ENCODE measurements around the gene FLVCR2. TPM values are rescaled to one million over a fixed set of nuclear protein-coding genes. Genes with fewer than 3 reads are reported as not detected.

Gene FLVCR2
- polyA plus RNA-seq, 1 experiment = 0.70 TPM

- DNase-seq (ENCODE audit: low read depth) = peak; percentile 65
- POLR2A ChIA-PET = no interaction called here
- CTCF ChIA-PET = interaction anchor here (0.6 to 16.2 kb wide), 5 partner anchors 9 to 87 kb away, joined by 3 to 480 read pairs (median 4); partner anchors contain the start of gene FLVCR2
- no peaks in the 10 kb centered on the region for H3K27me3 ChIP-seq (ENCODE audit: control insufficient read depth, insufficient read depth, low read length)
- H3K36me3 ChIP-seq (ENCODE audit: control insufficient read depth, insufficient read depth, low read length) = 0 out of 2 replicates have a peak, but pooled peaks cover 2% of the 10 kb centered on the region
- H3K4me3 ChIP-seq (ENCODE audit: low read depth, low read length) = no peak overlapping the region
- TF ChIP-seq CTCF (IDR thresholded peaks at IDR 0.05; ENCODE audit: insufficient read depth, low read depth, low read length) = no peak
Measured at GRCh38 chr14:75648066-75648838, 69.8 kb downstream of the FLVCR2 start.

GRCh38 chr14:75649337-75649736 lies 70.9 kb downstream of the FLVCR2 start:
- H3K36me3 ChIP-seq (ENCODE audit: control insufficient read depth, insufficient read depth, low read length) = 0 out of 2 replicates have a peak, but pooled peaks cover 2% of the 10 kb centered on the region

GRCh38 chr14:75649773-75650172 lies 71.4 kb downstream of the FLVCR2 start:
- no peak overlapping the region for H3K4me3 ChIP-seq (ENCODE audit: low read depth, low read length)
- DNase-seq (ENCODE audit: low read depth) = no peak
- ChIA-PET CTCF (interaction anchor here (1.2 to 16.2 kb wide), 4 partner anchors 9 to 89 kb away, joined by 5 to 480 read pairs (median 6); partner anchors contain the start of genes ERG28, FLVCR2 and TTLL5), POLR2A (no interaction called here)
- no peaks in the 10 kb centered on the region for H3K27me3 ChIP-seq (ENCODE audit: control insufficient read depth, insufficient read depth, low read length)
- TF ChIP-seq CTCF (IDR thresholded peaks at IDR 0.05; ENCODE audit: insufficient read depth, low read depth, low read length) = no peak
- peaks cover 2% of the 10 kb centered on the region; the same call in 1 of the 2 replicates for H3K36me3 ChIP-seq (ENCODE audit: control insufficient read depth, insufficient read depth, low read length)

More at GRCh38 chr14:75649337-75649736, 70.9 kb downstream of the FLVCR2 start:
- no peak for TF ChIP-seq CTCF (IDR thresholded peaks at IDR 0.05; ENCODE audit: insufficient read depth, low read depth, low read length)
- no peaks in the 10 kb centered on the region for H3K27me3 ChIP-seq (ENCODE audit: control insufficient read depth, insufficient read depth, low read length)
- H3K4me3 ChIP-seq (ENCODE audit: low read depth, low read length) = no peak overlapping the region
- no peak for DNase-seq (ENCODE audit: low read depth)
- ChIA-PET CTCF (interaction anchor here (1.2 to 16.2 kb wide), 4 partner anchors 8 to 88 kb away, joined by 5 to 480 read pairs (median 6); partner anchors contain the start of genes ERG28, FLVCR2 and TTLL5), POLR2A (no interaction called here)

- ChIA-PET CTCF (interaction anchor here (1.0 to 16.2 kb wide), 5 partner anchors 10 to 89 kb away, joined by 3 to 480 read pairs (median 6); partner anchors contain the start of genes ERG28, FLVCR2 and TTLL5), POLR2A (no interaction called here)
- no peaks in the 10 kb centered on the region for H3K27me3 ChIP-seq (ENCODE audit: control insufficient read depth, insufficient read depth, low read length)
- no peak for TF ChIP-seq CTCF (IDR thresholded peaks at IDR 0.05; ENCODE audit: insufficient read depth, low read depth, low read length)
- H3K4me3 ChIP-seq (ENCODE audit: low read depth, low read length) = no peak overlapping the region
- no peak for DNase-seq (ENCODE audit: low read depth)
- peaks cover 2% of the 10 kb centered on the region; the same call in 1 of the 2 replicates for H3K36me3 ChIP-seq (ENCODE audit: control insufficient read depth, insufficient read depth, low read length)
Measured at GRCh38 chr14:75650253-75651058, 72.0 kb downstream of the FLVCR2 start.
